ENCODE results near the gene CYP24A1. TPM values are rescaled to one million over a fixed set of nuclear protein-coding genes. Genes with fewer than 3 reads are reported as not detected.

Gene CYP24A1
- total and polyA plus RNA-seq, 2 of the 13 experiments (the other 11 are each of a cell fraction or from before 2014, with no cell fraction given), result 9.4 to 32.7 TPM

GRCh38 chr20:54194724-54195438 lies 21.1 kb upstream of the CYP24A1 start (continued):
- no peak for TF ChIP-seq SRF (IDR thresholded peaks at IDR 0.05; ENCODE audit: low read depth, low read length)
- peak; percentile 63; the same call in 1 of the 2 replicates for TF ChIP-seq TEF (CRISPR knock-in tag; IDR thresholded peaks at IDR 0.05)
- TF ChIP-seq ZBTB42 (CRISPR knock-in tag; IDR thresholded peaks at IDR 0.05), result no peak
- TF ChIP-seq DPF2 (CRISPR knock-in tag; IDR thresholded peaks at IDR 0.05; ENCODE audit: borderline replicate concordance, low read depth), result peak; percentile 91
- peak; percentile 99 for TF ChIP-seq CBFB (CRISPR knock-in tag; IDR thresholded peaks at IDR 0.05)
- no peak for TF ChIP-seq ZNF737 (CRISPR knock-in tag; IDR thresholded peaks at IDR 0.05; ENCODE audit: borderline replicate concordance)
- TF ChIP-seq ZNF512B (CRISPR knock-in tag; IDR thresholded peaks at IDR 0.05; ENCODE audit: borderline replicate concordance), result no peak
- TF ChIP-seq ZBTB49 (CRISPR knock-in tag; IDR thresholded peaks at IDR 0.05; ENCODE audit: borderline replicate concordance), result no peak
- TF ChIP-seq ZSCAN22 (CRISPR knock-in tag; IDR thresholded peaks at IDR 0.05), result no peak
- TF ChIP-seq RBM39 (IDR thresholded peaks at IDR 0.05; ENCODE audit: low read depth, low read length, poor library complexity, severe bottlenecking), result no peak
- TF ChIP-seq SIN3A (IDR thresholded peaks at IDR 0.05; ENCODE audit: borderline replicate concordance, low read depth, low read length), result no peak
- TF ChIP-seq ZNF598 (CRISPR knock-in tag; IDR thresholded peaks at IDR 0.05; ENCODE audit: borderline replicate concordance), result peak; percentile 42; the same call in 1 of the 2 replicates
- no peak for TF ChIP-seq ZNF510 (CRISPR knock-in tag; IDR thresholded peaks at IDR 0.05; ENCODE audit: low read depth)
- TF ChIP-seq ZSCAN29 (CRISPR knock-in tag; conservative IDR thresholded peaks at IDR 0.05), result peak; percentile 93
- TF ChIP-seq ZSCAN20 (CRISPR knock-in tag; IDR thresholded peaks at IDR 0.05; ENCODE audit: borderline replicate concordance), result no peak
- peak; percentile 76 for TF ChIP-seq USF2 (IDR thresholded peaks at IDR 0.05; ENCODE audit: low read depth, low read length)
- TF ChIP-seq USF2 (CRISPR knock-in tag; IDR thresholded peaks at IDR 0.05; ENCODE audit: borderline replicate concordance), result peak; percentile 65; the same call in 1 of the 2 replicates
- TF ChIP-seq RXRA (CRISPR knock-in tag; IDR thresholded peaks at IDR 0.05), result peak; percentile 100
- no peak for TF ChIP-seq GRHL1 (CRISPR knock-in tag; conservative IDR thresholded peaks at IDR 0.05)
